ENCODE measurements around the gene ANGPTL3.

The ANGPTL3 gene

DNA sequence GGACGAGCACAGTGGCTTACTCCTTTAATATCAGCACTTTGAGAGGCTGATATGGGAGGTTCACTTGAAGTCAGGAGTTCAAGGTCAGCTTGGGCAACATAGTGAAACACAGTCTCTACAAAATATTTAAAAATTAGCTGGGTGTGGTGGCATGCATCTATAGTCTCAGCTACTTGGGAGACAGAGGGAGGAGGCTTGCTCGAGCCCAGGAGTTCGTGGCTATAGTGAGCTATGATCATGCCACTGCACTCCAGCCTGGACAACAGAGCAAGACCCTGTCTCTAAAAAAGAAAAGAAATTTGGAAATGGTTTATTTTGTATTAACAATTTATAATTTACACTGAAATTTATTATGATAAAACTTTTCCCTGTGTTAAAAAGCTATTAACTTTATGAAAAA lies 1.7 kb upstream of the ANGPTL3 start (continued):
- TF ChIP-seq ZNF2 (tag by site-specific recombination; IDR thresholded peaks at IDR 0.05) (no peak), ZFP41 (tag by site-specific recombination; IDR thresholded peaks at IDR 0.05; ENCODE audit: borderline replicate concordance) (no peak), ZNF768 (tag by site-specific recombination; IDR thresholded peaks at IDR 0.05) (no peak), HOXC10 (CRISPR knock-in tag; IDR thresholded peaks at IDR 0.05) (no peak)

DNA sequence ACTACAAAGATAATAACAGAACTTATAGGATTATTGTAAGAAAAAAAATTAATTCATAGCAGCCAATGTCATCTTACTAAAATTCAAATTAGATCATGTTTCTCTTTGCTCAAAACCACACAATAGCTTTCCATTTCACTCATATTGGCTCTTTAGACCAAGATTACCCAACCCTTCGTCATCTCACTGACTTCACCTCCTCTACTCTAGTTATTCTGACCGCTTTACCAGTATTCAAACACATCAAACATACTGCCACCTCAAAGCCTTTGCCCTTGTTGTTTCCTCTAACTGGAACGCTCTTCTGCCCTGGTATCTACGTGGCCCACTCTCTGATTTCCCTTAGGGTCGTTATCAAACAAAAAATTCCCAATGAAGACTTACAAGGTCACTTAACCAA lies 1.7 kb downstream of the ANGPTL3 start:
- H3K9me3 ChIP-seq (ENCODE audit: control insufficient read depth, insufficient read depth, low read depth, low read length): no peaks in the 10 kb centered on the region
- no peak for TF ChIP-seq OVOL3 (tag by site-specific recombination; IDR thresholded peaks at IDR 0.05)
- TF ChIP-seq, protein P1, sequence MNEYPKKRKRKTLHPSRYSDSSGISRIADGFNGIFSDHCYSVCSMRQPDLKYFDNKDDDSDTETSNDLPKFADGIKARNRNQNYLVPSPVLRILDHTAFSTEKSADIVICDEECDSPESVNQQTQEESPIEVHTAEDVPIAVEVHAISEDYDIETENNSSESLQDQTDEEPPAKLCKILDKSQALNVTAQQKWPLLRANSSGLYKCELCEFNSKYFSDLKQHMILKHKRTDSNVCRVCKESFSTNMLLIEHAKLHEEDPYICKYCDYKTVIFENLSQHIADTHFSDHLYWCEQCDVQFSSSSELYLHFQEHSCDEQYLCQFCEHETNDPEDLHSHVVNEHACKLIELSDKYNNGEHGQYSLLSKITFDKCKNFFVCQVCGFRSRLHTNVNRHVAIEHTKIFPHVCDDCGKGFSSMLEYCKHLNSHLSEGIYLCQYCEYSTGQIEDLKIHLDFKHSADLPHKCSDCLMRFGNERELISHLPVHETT (tag by site-specific recombination; IDR thresholded peaks at IDR 0.05): no peak
- TF ChIP-seq HOXC10 (CRISPR knock-in tag; IDR thresholded peaks at IDR 0.05): no peak
- TF ChIP-seq ZBTB48 (tag by site-specific recombination; IDR thresholded peaks at IDR 0.05): no peak
- no peak for TF ChIP-seq ZNF157 (tag by site-specific recombination; IDR thresholded peaks at IDR 0.05)
- TF ChIP-seq SCRT1 (tag by site-specific recombination; IDR thresholded peaks at IDR 0.05; ENCODE audit: borderline replicate concordance): no peak
- TF ChIP-seq MEIS1 (CRISPR knock-in tag; IDR thresholded peaks at IDR 0.05; ENCODE audit: borderline replicate concordance): no peak
- TF ChIP-seq, protein P2, sequence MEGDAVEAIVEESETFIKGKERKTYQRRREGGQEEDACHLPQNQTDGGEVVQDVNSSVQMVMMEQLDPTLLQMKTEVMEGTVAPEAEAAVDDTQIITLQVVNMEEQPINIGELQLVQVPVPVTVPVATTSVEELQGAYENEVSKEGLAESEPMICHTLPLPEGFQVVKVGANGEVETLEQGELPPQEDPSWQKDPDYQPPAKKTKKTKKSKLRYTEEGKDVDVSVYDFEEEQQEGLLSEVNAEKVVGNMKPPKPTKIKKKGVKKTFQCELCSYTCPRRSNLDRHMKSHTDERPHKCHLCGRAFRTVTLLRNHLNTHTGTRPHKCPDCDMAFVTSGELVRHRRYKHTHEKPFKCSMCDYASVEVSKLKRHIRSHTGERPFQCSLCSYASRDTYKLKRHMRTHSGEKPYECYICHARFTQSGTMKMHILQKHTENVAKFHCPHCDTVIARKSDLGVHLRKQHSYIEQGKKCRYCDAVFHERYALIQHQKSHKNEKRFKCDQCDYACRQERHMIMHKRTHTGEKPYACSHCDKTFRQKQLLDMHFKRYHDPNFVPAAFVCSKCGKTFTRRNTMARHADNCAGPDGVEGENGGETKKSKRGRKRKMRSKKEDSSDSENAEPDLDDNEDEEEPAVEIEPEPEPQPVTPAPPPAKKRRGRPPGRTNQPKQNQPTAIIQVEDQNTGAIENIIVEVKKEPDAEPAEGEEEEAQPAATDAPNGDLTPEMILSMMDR (tag by site-specific recombination; IDR thresholded peaks at IDR 0.05): no peak
- no peak for TF ChIP-seq ZNF239 (tag by site-specific recombination; IDR thresholded peaks at IDR 0.05)
- no peak for TF ChIP-seq ZSCAN30 (tag by site-specific recombination; IDR thresholded peaks at IDR 0.05)
- TF ChIP-seq, protein P3, sequence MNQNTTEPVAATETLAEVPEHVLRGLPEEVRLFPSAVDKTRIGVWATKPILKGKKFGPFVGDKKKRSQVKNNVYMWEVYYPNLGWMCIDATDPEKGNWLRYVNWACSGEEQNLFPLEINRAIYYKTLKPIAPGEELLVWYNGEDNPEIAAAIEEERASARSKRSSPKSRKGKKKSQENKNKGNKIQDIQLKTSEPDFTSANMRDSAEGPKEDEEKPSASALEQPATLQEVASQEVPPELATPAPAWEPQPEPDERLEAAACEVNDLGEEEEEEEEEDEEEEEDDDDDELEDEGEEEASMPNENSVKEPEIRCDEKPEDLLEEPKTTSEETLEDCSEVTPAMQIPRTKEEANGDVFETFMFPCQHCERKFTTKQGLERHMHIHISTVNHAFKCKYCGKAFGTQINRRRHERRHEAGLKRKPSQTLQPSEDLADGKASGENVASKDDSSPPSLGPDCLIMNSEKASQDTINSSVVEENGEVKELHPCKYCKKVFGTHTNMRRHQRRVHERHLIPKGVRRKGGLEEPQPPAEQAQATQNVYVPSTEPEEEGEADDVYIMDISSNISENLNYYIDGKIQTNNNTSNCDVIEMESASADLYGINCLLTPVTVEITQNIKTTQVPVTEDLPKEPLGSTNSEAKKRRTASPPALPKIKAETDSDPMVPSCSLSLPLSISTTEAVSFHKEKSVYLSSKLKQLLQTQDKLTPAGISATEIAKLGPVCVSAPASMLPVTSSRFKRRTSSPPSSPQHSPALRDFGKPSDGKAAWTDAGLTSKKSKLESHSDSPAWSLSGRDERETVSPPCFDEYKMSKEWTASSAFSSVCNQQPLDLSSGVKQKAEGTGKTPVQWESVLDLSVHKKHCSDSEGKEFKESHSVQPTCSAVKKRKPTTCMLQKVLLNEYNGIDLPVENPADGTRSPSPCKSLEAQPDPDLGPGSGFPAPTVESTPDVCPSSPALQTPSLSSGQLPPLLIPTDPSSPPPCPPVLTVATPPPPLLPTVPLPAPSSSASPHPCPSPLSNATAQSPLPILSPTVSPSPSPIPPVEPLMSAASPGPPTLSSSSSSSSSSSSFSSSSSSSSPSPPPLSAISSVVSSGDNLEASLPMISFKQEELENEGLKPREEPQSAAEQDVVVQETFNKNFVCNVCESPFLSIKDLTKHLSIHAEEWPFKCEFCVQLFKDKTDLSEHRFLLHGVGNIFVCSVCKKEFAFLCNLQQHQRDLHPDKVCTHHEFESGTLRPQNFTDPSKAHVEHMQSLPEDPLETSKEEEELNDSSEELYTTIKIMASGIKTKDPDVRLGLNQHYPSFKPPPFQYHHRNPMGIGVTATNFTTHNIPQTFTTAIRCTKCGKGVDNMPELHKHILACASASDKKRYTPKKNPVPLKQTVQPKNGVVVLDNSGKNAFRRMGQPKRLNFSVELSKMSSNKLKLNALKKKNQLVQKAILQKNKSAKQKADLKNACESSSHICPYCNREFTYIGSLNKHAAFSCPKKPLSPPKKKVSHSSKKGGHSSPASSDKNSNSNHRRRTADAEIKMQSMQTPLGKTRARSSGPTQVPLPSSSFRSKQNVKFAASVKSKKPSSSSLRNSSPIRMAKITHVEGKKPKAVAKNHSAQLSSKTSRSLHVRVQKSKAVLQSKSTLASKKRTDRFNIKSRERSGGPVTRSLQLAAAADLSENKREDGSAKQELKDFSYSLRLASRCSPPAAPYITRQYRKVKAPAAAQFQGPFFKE (tag by site-specific recombination; IDR thresholded peaks at IDR 0.05; ENCODE audit: borderline replicate concordance): no peak
- TF ChIP-seq ZNF416 (tag by site-specific recombination; IDR thresholded peaks at IDR 0.05): no peak
- TF ChIP-seq ZBTB21 (tag by site-specific recombination; IDR thresholded peaks at IDR 0.05): no peak
- TF ChIP-seq ZNF501 (tag by site-specific recombination; IDR thresholded peaks at IDR 0.05): no peak
- no peak for TF ChIP-seq ZNF324 (tag by site-specific recombination; IDR thresholded peaks at IDR 0.05)
- no peak for TF ChIP-seq ZNF654 (tag by site-specific recombination; IDR thresholded peaks at IDR 0.05; ENCODE audit: low read depth)
- TF ChIP-seq ZNF175 (tag by site-specific recombination; IDR thresholded peaks at IDR 0.05): no peak
- no peak for TF ChIP-seq ZNF549 (tag by site-specific recombination; IDR thresholded peaks at IDR 0.05)
- TF ChIP-seq ZNF624 (tag by site-specific recombination; IDR thresholded peaks at IDR 0.05): no peak
- ChIA-PET POLR2A (no interaction called here), CTCF (interaction anchor here (1.3 kb wide), 1 partner anchor 69 kb away, joined by 6 read pairs; no protein-coding TSS in a partner anchor)
- H3K4me3 ChIP-seq (ENCODE audit: low read depth, low read length): no peak overlapping the region
- no peaks in the 10 kb centered on the region for H3K4me1 ChIP-seq (ENCODE audit: control insufficient read depth, insufficient read depth, low read length)
- no peak overlapping the region for H3K27ac ChIP-seq (ENCODE audit: extremely low read depth, low read depth, low read length)
- no peaks in the 10 kb centered on the region for H3K36me3 ChIP-seq (ENCODE audit: control insufficient read depth in 2 of 2, insufficient read depth in 1 of 2, low read length in 2 of 2)

Measured in HEK293 (cell line).